ENCODE results near the gene SCAPER. TPM values are rescaled to one million over a fixed set of nuclear protein-coding genes. Genes with fewer than 3 reads are reported as not detected.
"Not testable (repeated sequence)": the region's sequence is repeated elsewhere in the genome, so short reads cannot be mapped to it uniquely, and the experiment has no call there.

Gene SCAPER
- total RNA-seq, 1 donor from 2014 or later, result 29.2 TPM

- DNase-seq, result no peak
These were observed 568.0 kb downstream of the SCAPER start for GRCh38 chr15:76337059-76337695.

DNA sequence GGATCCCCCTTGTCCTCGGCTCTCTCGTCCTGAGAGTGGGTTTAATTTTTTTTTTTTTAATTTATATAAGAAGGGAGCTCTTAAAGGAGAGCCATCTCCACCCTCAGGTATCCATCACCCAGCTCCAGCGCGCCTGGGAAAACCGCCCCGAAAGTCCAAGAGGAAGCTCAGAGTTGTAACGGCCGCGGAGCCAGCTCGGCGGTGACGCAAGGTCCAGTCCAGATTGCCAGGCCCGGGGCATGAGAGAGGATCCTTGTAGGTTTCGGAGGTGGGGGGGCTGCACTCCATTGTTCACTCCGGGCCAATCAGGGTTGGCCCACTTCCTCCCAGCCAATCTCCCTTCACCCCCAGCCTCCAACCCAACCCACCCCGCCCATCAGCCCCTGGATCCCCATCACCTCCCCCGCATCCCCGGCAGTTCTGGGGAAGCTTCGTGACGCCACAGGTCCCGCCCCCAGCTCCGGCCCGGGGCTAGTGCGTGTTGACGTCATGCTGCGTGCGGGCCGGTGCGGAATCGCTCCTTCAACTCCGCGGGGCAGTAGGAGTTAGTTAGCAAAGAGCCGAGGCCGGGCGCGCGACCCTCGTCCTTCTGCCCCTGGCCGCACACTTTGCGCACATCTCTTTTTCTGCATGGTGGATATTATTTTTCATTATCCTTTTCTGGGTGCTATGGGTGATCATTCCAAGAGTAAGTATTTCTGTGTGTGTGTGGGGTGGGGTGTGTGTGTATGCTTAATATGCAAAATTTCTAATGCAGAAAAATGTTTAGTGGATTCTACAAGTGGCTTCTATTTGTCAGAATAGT lies 568.7 kb downstream of the SCAPER start, which contains the start of gene ISL2:
Gene ISL2 (plus strand): TSS at position 520 of the 805 bp plus-strand sequence. CDS start 111 bp downstream, at position 631.
- no peak for DNase-seq

- DNase-seq, result no peak
These were observed 569.6 kb downstream of the SCAPER start for GRCh38 chr15:76335307-76336253.

- DNase-seq, result no peak
These were observed 570.5 kb downstream of the SCAPER start for GRCh38 chr15:76334438-76335306.

GRCh38 chr15:76333720-76334437 lies 571.3 kb downstream of the SCAPER start:
- DNase-seq, result no peak

DNA sequence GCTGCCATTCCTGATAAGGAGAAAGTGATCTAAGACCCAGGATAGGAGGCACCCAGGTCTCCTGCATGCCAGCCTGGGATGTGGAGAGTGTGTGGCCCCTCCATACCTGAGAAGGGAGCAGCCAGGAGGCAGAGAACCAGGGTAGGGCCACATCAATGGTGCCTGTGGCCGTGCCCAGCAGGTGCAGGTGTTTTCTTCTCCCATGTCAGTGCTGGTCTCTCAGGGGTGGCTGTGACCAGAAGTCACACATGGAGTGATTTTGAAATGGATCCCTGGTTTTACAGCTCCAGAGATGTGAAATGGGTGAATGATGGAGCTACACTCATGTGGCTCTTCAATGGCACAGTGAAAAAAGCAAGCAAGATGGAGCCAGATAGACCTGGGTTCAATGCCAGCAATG lies 571.8 kb downstream of the SCAPER start:
- no peak for DNase-seq

GRCh38 chr15:76332796-76333195 lies 572.3 kb downstream of the SCAPER start:
- DNase-seq, result no peak

- DNase-seq, result no peak
These were observed 575.0 kb downstream of the SCAPER start for GRCh38 chr15:76330080-76330680.

DNA sequence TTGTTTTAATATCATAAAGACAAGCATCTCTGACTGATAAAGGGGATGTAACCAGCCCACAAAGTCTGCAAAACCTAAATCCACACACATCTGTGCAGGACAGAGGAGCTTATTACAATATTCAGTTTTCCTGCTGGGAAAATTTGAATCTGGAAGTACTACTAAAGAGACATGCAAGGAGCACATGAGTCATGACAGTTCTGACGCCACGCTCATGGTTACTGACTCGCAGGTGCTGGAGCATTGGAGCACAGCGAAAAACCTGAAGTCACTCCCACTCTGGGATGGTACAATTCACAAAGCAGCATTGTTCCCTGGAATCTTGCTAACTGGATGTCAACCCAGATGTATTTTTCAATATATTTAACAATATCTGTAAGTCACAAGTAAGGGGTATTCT lies 576.2 kb downstream of the SCAPER start:
- no peak for DNase-seq

- no peak for DNase-seq
These were observed 576.9 kb downstream of the SCAPER start for GRCh38 chr15:76328106-76328696.

DNA sequence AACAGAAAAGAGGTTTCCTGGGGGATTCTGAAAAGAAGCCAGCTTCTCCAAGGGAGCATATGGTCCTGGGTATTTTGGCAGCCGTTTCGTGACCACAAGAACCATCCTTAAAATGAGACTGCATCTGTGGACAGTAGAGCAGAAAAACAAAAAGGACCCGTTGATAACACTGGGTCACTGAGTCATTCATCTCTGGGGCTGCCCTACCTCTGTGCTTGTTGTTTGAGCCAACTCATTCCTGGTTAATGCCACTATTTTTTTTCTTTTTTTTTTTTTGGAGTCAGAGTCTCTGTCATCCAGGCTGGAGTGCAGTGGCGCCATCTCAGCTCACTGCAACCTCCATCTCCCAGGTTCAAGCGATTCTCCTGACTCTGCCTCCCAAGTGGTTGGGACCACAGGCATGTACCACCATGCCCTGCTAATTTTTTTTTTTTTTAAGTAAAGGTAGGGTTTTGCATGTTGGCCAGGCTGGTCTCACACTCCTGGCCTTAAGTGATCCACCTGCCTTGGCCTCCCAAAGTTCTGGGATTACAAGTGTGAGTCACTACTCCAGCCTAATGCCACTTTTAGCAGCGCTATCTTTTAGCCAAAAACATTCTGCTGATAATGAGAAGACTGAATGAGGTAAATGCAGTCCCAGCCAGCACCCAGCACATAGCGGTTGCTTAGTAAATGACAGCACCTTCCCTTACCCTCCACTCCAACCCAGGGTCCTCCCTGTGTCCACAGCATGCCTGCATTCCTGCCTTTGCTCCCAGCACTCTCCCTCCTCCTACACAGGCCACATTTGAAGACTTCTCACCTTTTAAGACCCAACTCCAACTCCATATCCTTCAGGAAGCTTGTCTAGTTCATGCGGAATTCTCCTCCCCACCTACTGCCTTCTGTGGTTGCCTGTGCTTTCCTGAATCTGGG lies 577.7 kb downstream of the SCAPER start:
- no peak for DNase-seq

- DNase-seq, result no peak
These were observed 579.4 kb downstream of the SCAPER start for GRCh38 chr15:76325704-76326103.

- DNase-seq, result no peak
These were observed 581.1 kb downstream of the SCAPER start for GRCh38 chr15:76324066-76324465.

GRCh38 chr15:76321602-76322001 lies 583.5 kb downstream of the SCAPER start:
- no peak for DNase-seq

DNA sequence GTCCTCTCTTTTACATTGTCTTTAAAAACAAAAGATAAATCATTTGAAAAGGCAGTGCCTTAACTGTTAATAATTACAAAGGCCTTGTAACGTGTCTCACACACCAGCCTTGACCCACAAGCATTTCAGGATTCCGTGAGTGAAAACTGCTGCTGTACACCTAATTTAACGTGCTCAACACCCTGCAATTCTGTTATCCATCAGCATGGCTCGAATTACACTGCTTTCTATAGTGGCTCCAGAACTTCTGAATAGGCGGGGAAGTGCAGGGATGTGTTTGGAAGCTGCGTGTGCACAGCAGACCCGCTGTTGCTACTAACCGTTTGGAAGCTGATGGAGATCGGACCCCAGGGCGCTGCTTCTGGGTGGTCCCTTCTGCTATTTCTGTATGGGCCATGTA lies 584.0 kb downstream of the SCAPER start:
- no peak for DNase-seq

- DNase-seq, result no peak
These were observed 585.1 kb downstream of the SCAPER start for GRCh38 chr15:76320012-76320411.

GRCh38 chr15:76313731-76314130 lies 591.4 kb downstream of the SCAPER start:
- no peak for DNase-seq

DNA sequence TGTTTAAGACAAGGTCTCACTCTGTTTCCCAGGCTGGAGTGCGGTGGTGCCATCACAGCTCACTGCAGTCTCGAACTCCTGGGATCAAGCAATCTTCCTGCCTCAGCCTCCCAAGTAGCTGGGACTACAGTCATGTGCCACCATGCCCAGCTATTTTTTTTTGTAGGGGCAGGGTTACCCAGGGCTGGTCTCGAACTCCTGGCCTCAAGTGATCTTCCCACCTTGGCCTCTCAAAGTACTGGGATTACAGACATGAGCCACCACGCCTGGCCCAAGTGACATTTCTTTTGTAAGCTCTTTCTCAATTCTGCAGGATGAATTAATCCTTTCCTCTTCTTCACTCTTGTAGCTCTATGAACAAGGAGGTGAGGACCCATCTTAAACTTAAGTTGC lies 592.0 kb downstream of the SCAPER start:
- not testable (repeated sequence) for DNase-seq

All from skin of body (tissue), 2 donors.